Stimulated activated naive CD8-positive, alpha-beta T cell treated with anti-CD3 and anti-CD28 coated beads, Interleukin-15, Interleukin-2, amounts not matched to agents 100 U/mL and 50 U/mL, for 24 hours (primary cell): ENCODE measurements around the gene CTTN.
A peak's percentile ranks its signal among the peaks of the same experiment; 100 is the strongest.
"Not testable (repeated sequence)": the region's sequence is repeated elsewhere in the genome, so short reads cannot be mapped to it uniquely, and the experiment has no call there.

Experiments used
- ATAC-seq: fragments of 150-1000 bp; cut with Tn5 transposase; one replicate; pipeline ENCODE4 v1.10.0; 2021
- DNase-seq: peaks from one replicate; pipeline ENCODE4 v3.0.0; 2021

Gene CTTN

GRCh38 chr11:70381872-70382861 is 16.2 kb upstream of the CTTN start:
- DNase-seq (no peak), ATAC-seq (no peak)

- DNase-seq, result no peak
Measured at GRCh38 chr11:70383664-70384565, 14.4 kb upstream of the CTTN start.

GRCh38 chr11:70384566-70385152 is 13.7 kb upstream of the CTTN start:
- DNase-seq (no peak), ATAC-seq (no peak)

More at GRCh38 chr11:70383664-70384565, 14.4 kb upstream of the CTTN start:
- ATAC-seq, result no peak

- ATAC-seq (no peak), DNase-seq (no peak)
Measured at GRCh38 chr11:70387564-70387963, 10.8 kb upstream of the CTTN start.

- no peak for DNase-seq
- ATAC-seq, result no peak
Measured at GRCh38 chr11:70389201-70389600, 9.1 kb upstream of the CTTN start.

GRCh38 chr11:70390882-70391281 is 7.4 kb upstream of the CTTN start:
- not testable (repeated sequence) for ATAC-seq, DNase-seq

GRCh38 chr11:70394211-70394950 is 3.9 kb upstream of the CTTN start:
- no peak for ATAC-seq

GRCh38 chr11:70397336-70397982 is 870 bp upstream of the CTTN start:
- ATAC-seq (peak; percentile 12), DNase-seq (peak; percentile 23)

More at GRCh38 chr11:70394211-70394950, 3.9 kb upstream of the CTTN start:
- no peak for DNase-seq

- DNase-seq (peak; percentile 30), ATAC-seq (no peak)
Measured at GRCh38 chr11:70398834-70399680, 728 bp downstream of the CTTN start.

GRCh38 chr11:70399681-70400112 is 1.4 kb downstream of the CTTN start:
- DNase-seq (peak; percentile 32), ATAC-seq (peak; percentile 16)

GRCh38 chr11:70400643-70401042 is 2.3 kb downstream of the CTTN start:
- ATAC-seq (no peak), DNase-seq (peak; percentile 34)

GRCh38 chr11:70402016-70402415 is 3.7 kb downstream of the CTTN start:
- DNase-seq (no peak), ATAC-seq (no peak)

GRCh38 chr11:70402685-70403084 is 4.4 kb downstream of the CTTN start:
- no peak for DNase-seq
- ATAC-seq, result peak; percentile 35

GRCh38 chr11:70404244-70404643 is 5.9 kb downstream of the CTTN start:
- ATAC-seq, result no peak
- DNase-seq, result no peak

- DNase-seq (no peak), ATAC-seq (no peak)
Measured at GRCh38 chr11:70405679-70406395, 7.5 kb downstream of the CTTN start.

- DNase-seq (no peak), ATAC-seq (no peak)
Measured at GRCh38 chr11:70407121-70407520, 8.8 kb downstream of the CTTN start.

- ATAC-seq (no peak), DNase-seq (no peak)
Measured at GRCh38 chr11:70407814-70408213, 9.5 kb downstream of the CTTN start.

GRCh38 chr11:70408326-70408725 is 10.0 kb downstream of the CTTN start:
- not testable (repeated sequence) for ATAC-seq, DNase-seq

- DNase-seq (no peak), ATAC-seq (no peak)
Measured at GRCh38 chr11:70409437-70409836, 11.1 kb downstream of the CTTN start.
